PC-9 (cell line): Measurements from ENCODE around the gene TM9SF2. TPM values are rescaled to one million over a fixed set of nuclear protein-coding genes. Genes with fewer than 3 reads are reported as not detected.

Experiments used
- BruUV-seq: library from RNA; stranded (reverse); fragments of 400-500 nt; replicated peaks from 2 replicates; lab custom pipeline; 2021; lab: Mats Ljungman, UMichigan
- CTCF ChIA-PET: fragments of 300-600 bp; sonication (Branson Sonifier 250); formaldehyde crosslinking; loops from one replicate; lab custom pipeline; 2022; ENCODE audit warnings: antibody characterized with exemption; lab: Charles Lee
- POLR2A ChIA-PET: fragments of 300-600 bp; sonication (Branson Sonifier 250); formaldehyde crosslinking; loops from one replicate; lab custom pipeline; 2022; ENCODE audit warnings: antibody characterized with exemption; ENCODE audit not compliant: unreplicated experiment; lab: Charles Lee
- DNase-seq, 2 experiments: peaks; one replicate each; pipeline versions ENCODE4 v3.0.0 to v3.0.0-alpha.2; 2015 to 2022; ENCODE audit warnings: mixed read lengths in 1 of 2
- H2AFZ ChIP-seq: fragments of 200-600 bp; sonication (generic); 2 replicates; pipeline ENCODE4 v1.8.1; 2017; ENCODE audit warnings: antibody characterized with exemption
- H3F3A ChIP-seq: fragments of 200-600 bp; sonication (generic); 2 replicates; pipeline ENCODE4 v1.8.1; 2017; ENCODE audit warnings: antibody characterized with exemption, mild to moderate bottlenecking, low read depth; ENCODE audit not compliant: insufficient read depth
- H3K27ac ChIP-seq: fragments of 200-600 bp; sonication (generic); 2 replicates; pipeline ENCODE4 v1.6.1; 2016; ENCODE audit warnings: mixed run types
- H3K27me3 ChIP-seq: fragments of 200-600 bp; sonication (generic); 2 replicates; pipeline ENCODE4 v1.6.1; 2016; ENCODE audit warnings: low read depth, mixed run types; ENCODE audit not compliant: insufficient read depth
- H3K36me3 ChIP-seq: fragments of 200-600 bp; sonication (generic); 2 replicates; pipeline ENCODE4 v1.6.1; 2016; ENCODE audit warnings: low read depth, mixed run types
- H3K4me1 ChIP-seq: fragments of 200-600 bp; sonication (generic); replicated peaks from 2 replicates; pipeline ENCODE4 v1.6.1; 2016; ENCODE audit warnings: mixed run types; ENCODE audit not compliant: insufficient read depth
- H3K4me2 ChIP-seq: fragments of 200-600 bp; sonication (generic); 2 replicates; pipeline ENCODE4 v1.6.1; 2017; ENCODE audit warnings: mixed run types
- H3K4me3 ChIP-seq: fragments of 200-600 bp; sonication (generic); 2 replicates; pipeline ENCODE4 v1.6.1; 2016; ENCODE audit warnings: mixed run types
- H3K79me2 ChIP-seq: fragments of 200-600 bp; sonication (generic); 2 replicates; pipeline ENCODE4 v1.6.1; 2017; ENCODE audit warnings: low read depth, mixed run types
- H3K9me2 ChIP-seq: fragments of 200-600 bp; sonication (generic); 2 replicates; pipeline ENCODE4 v1.8.1; 2017; ENCODE audit warnings: mild to moderate bottlenecking; ENCODE audit not compliant: insufficient read depth
- H3K9me3 ChIP-seq: fragments of 200-600 bp; sonication (generic); 2 replicates; pipeline ENCODE4 v1.8.1; 2016; ENCODE audit warnings: low read depth; ENCODE audit not compliant: insufficient read depth
- H4K20me1 ChIP-seq: fragments of 200-600 bp; sonication (generic); 2 replicates; pipeline ENCODE4 v1.8.1; 2017; ENCODE audit not compliant: insufficient read depth
- CTCF ChIP-seq: fragments of 200-600 bp; sonication (generic); conservative IDR thresholded peaks from 2 replicates; pipeline ENCODE4 v1.6.1; 2017; ENCODE audit warnings: mixed run types, antibody characterized with exemption, mild to moderate bottlenecking, moderate library complexity
- EZH2 ChIP-seq: fragments of 200-600 bp; sonication (generic); IDR thresholded peaks from 2 replicates; pipeline ENCODE4 v1.8.0; 2017; ENCODE audit warnings: antibody characterized with exemption, low read depth
- intact Hi-C: fragments of 100-400 bp; cut with micrococcal nuclease; formaldehyde crosslinking; loops from one replicate; pipeline ENCODE4 v1.10.0; 2022; ENCODE audit not compliant: unreplicated experiment
- total RNA-seq: library from RNA; stranded (reverse); gene quantifications from 2 replicates; pipeline ENCODE4 v1.2.3, GENCODE V29; 2021

Gene TM9SF2
- total RNA-seq, 1 experiment from 2014 or later: 87.0 TPM

GRCh38 chr13:99572131-99572530 is 70.9 kb downstream of the TM9SF2 start:
- no peaks in the 10 kb centered on the region for H3F3A ChIP-seq
- intact Hi-C loops: no loop called here
- no peak for DNase-seq
- H3K4me1 ChIP-seq: no peaks in the 10 kb centered on the region
- POLR2A ChIA-PET: interaction anchor here (0.6 kb wide), 1 partner anchor 472 kb away, joined by 3 read pairs; no protein-coding TSS in a partner anchor
- H2AFZ ChIP-seq: no peak overlapping the region
- no peak overlapping the region for H3K27ac ChIP-seq
- BruUV-seq: no TSS peak
- H3K36me3 ChIP-seq: no peaks in the 10 kb centered on the region
- H3K79me2 ChIP-seq: no peaks in the 10 kb centered on the region
- CTCF ChIA-PET: no interaction called here
- no peaks in the 10 kb centered on the region for H3K9me2 ChIP-seq
- no peaks in the 10 kb centered on the region for H4K20me1 ChIP-seq
- no peaks in the 10 kb centered on the region for H3K27me3 ChIP-seq
- no peaks in the 10 kb centered on the region for H3K9me3 ChIP-seq
- TF ChIP-seq CTCF: no peak
- TF ChIP-seq EZH2: no peak
- no peak overlapping the region for H3K4me2 ChIP-seq
- no peak overlapping the region for H3K4me3 ChIP-seq

GRCh38 chr13:99572921-99573320 is 71.6 kb downstream of the TM9SF2 start:
- no TSS peak for BruUV-seq
- Histone ChIP-seq H3K27ac (no peak overlapping the region), H2AFZ (no peak overlapping the region), H3F3A (no peaks in the 10 kb centered on the region), H4K20me1 (no peaks in the 10 kb centered on the region), H3K4me3 (no peak overlapping the region), H3K9me3 (no peaks in the 10 kb centered on the region), H3K4me2 (no peak overlapping the region), H3K9me2 (no peaks in the 10 kb centered on the region), H3K79me2 (no peaks in the 10 kb centered on the region), H3K4me1 (no peaks in the 10 kb centered on the region), H3K36me3 (no peaks in the 10 kb centered on the region), H3K27me3 (no peaks in the 10 kb centered on the region)
- no peak for DNase-seq
- POLR2A ChIA-PET: no interaction called here
- CTCF ChIA-PET: no interaction called here
- no peak for TF ChIP-seq CTCF
- intact Hi-C loops: no loop called here

GRCh38 chr13:99575376-99576120 is 74.3 kb downstream of the TM9SF2 start:
- CTCF ChIA-PET: no interaction called here
- Histone ChIP-seq H3K27me3 (no peaks in the 10 kb centered on the region), H3F3A (no peaks in the 10 kb centered on the region), H2AFZ (no peak overlapping the region), H3K79me2 (no peaks in the 10 kb centered on the region), H3K9me3 (no peaks in the 10 kb centered on the region), H3K27ac (no peak overlapping the region), H3K4me2 (no peak overlapping the region), H4K20me1 (no peaks in the 10 kb centered on the region), H3K4me3 (no peak overlapping the region), H3K36me3 (no peaks in the 10 kb centered on the region), H3K9me2 (no peaks in the 10 kb centered on the region), H3K4me1 (no peaks in the 10 kb centered on the region)
- intact Hi-C loops: no loop called here
- TF ChIP-seq CTCF: no peak
- TF ChIP-seq EZH2: no peak
- BruUV-seq: no TSS peak
- no peak for DNase-seq
- POLR2A ChIA-PET: no interaction called here
